HEK293 (cell line): ENCODE results near the gene ITGB5.

Source experiments
- CTCF ChIP-seq: fragments of 450-650 bp; formaldehyde crosslinking; IDR thresholded peaks from 2 replicates; pipeline ENCODE4 v1.5.1; 2016; ENCODE audit warnings: missing biosample characterization, missing genetic modification characterization
- EGR2 ChIP-seq: fragments of 450-650 bp; formaldehyde crosslinking; IDR thresholded peaks from 2 replicates; pipeline ENCODE4 v1.5.1; 2016; ENCODE audit warnings: low read depth, missing biosample characterization, missing genetic modification characterization
- ZFP3 ChIP-seq: fragments of 450-650 bp; formaldehyde crosslinking; IDR thresholded peaks from 2 replicates; pipeline ENCODE4 v1.5.1; 2016; ENCODE audit warnings: low read depth, missing biosample characterization, missing genetic modification characterization
- ZNF133 ChIP-seq: fragments of 450-650 bp; formaldehyde crosslinking; IDR thresholded peaks from 2 replicates; pipeline ENCODE4 v1.5.1; 2016; ENCODE audit warnings: missing biosample characterization, missing genetic modification characterization
- ZNF140 ChIP-seq: fragments of 450-650 bp; formaldehyde crosslinking; IDR thresholded peaks from 2 replicates; pipeline ENCODE4 v1.5.1; 2016; ENCODE audit warnings: missing biosample characterization, missing genetic modification characterization
- ZNF2 ChIP-seq: fragments of 450-650 bp; formaldehyde crosslinking; IDR thresholded peaks from 2 replicates; pipeline ENCODE4 v1.5.1; 2016; ENCODE audit warnings: missing biosample characterization, missing genetic modification characterization
- ZNF658 ChIP-seq: fragments of 450-650 bp; formaldehyde crosslinking; IDR thresholded peaks from 2 replicates; pipeline ENCODE4; 2016; ENCODE audit warnings: missing biosample characterization, missing genetic modification characterization
- ZNF704 ChIP-seq: fragments of 450-650 bp; formaldehyde crosslinking; IDR thresholded peaks from 2 replicates; pipeline ENCODE4 v1.5.1; 2016; ENCODE audit warnings: missing biosample characterization, missing genetic modification characterization
- TF ChIP-seq, protein P1 (sequence below): fragments of 450-650 bp; formaldehyde crosslinking; IDR thresholded peaks from 2 replicates; pipeline ENCODE4; 2016; ENCODE audit warnings: missing biosample characterization, missing genetic modification characterization
- TF ChIP-seq, protein P2 (sequence below): fragments of 450-650 bp; formaldehyde crosslinking; IDR thresholded peaks from 2 replicates; pipeline ENCODE4 v1.5.1; 2016; ENCODE audit warnings: missing biosample characterization, missing genetic modification characterization
- TF ChIP-seq, protein P3 (sequence below): fragments of 450-650 bp; formaldehyde crosslinking; IDR thresholded peaks from 2 replicates; pipeline ENCODE4 v1.5.1; 2016; ENCODE audit warnings: missing biosample characterization, missing genetic modification characterization

GRCh38 chr3:124837730-124838186, 49.4 kb downstream of the ITGB5 start:
- TF ChIP-seq ZNF2 (no peak), ZFP3 (no peak), CTCF (tag by site-specific recombination) (no peak), ZNF658 (tag by site-specific recombination) (no peak), ZNF140 (tag by site-specific recombination) (no peak), EGR2 (tag by site-specific recombination) (no peak), ZNF704 (no peak), ZNF133 (tag by site-specific recombination) (no peak)
- TF ChIP-seq, protein P1, sequence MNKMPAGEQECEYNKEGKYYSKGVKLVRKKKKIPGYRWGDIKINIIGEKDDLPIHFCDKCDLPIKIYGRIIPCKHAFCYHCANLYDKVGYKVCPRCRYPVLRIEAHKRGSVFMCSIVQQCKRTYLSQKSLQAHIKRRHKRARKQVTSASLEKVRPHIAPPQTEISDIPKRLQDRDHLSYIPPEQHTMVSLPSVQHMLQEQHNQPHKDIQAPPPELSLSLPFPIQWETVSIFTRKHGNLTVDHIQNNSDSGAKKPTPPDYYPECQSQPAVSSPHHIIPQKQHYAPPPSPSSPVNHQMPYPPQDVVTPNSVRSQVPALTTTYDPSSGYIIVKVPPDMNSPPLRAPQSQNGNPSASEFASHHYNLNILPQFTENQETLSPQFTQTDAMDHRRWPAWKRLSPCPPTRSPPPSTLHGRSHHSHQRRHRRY: no peak
- TF ChIP-seq, protein P2, sequence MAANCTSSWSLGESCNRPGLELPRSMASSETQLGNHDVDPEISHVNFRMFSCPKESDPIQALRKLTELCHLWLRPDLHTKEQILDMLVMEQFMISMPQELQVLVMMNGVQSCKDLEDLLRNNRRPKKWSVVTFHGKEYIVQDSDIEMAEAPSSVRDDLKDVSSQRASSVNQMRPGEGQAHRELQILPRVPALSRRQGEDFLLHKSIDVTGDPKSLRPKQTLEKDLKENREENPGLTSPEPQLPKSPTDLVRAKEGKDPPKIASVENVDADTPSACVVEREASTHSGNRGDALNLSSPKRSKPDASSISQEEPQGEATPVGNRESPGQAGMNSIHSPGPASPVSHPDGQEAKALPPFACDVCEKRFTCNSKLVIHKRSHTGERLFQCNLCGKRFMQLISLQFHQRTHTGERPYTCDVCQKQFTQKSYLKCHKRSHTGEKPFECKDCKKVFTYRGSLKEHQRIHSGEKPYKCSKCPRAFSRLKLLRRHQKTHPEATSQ (tag by site-specific recombination): no peak
- TF ChIP-seq, protein P3, sequence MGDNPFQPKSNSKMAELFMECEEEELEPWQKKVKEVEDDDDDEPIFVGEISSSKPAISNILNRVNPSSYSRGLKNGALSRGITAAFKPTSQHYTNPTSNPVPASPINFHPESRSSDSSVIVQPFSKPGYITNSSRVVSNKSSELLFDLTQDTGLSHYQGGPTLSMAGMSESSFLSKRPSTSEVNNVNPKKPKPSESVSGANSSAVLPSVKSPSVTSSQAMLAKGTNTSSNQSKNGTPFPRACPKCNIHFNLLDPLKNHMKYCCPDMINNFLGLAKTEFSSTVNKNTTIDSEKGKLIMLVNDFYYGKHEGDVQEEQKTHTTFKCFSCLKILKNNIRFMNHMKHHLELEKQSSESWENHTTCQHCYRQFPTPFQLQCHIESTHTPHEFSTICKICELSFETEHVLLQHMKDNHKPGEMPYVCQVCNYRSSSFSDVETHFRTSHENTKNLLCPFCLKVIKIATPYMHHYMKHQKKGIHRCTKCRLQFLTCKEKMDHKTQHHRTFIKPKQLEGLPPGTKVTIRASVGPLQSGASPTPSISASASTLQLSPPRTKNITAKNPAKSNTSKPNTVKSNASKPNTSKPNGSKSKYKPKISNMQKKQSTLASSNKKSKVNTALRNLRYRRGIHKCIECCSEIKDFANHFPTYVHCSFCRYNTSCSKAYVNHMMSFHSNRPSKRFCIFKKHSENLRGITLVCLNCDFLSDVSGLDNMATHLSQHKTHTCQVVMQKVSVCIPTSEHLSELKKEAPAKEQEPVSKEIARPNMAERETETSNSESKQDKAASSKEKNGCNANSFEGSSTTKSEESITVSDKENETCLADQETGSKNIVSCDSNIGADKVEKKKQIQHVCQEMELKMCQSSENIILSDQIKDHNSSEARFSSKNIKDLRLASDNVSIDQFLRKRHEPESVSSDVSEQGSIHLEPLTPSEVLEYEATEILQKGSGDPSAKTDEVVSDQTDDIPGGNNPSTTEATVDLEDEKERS (tag by site-specific recombination): no peak
